Forelimb muscle (tissue), 1 donor: ENCODE data around the gene PSMB7. TPM values are rescaled to one million over a fixed set of nuclear protein-coding genes. Genes with fewer than 3 reads are reported as not detected.

Experiments
- DNase-seq: peaks from one replicate; pipeline ENCODE4 v3.0.0-alpha.2; 2013; ENCODE audit warnings: low read depth
- polyA plus RNA-seq: library from polyadenylated mRNA; unstranded; fragments of 120-200 nt; gene quantifications from one replicate; pipeline ENCODE4 v1.2.1, GENCODE V29; 2013; ENCODE audit not compliant: insufficient read length

PSMB7 gene
- polyA plus RNA-seq, 1 donor = 177 TPM

DNA sequence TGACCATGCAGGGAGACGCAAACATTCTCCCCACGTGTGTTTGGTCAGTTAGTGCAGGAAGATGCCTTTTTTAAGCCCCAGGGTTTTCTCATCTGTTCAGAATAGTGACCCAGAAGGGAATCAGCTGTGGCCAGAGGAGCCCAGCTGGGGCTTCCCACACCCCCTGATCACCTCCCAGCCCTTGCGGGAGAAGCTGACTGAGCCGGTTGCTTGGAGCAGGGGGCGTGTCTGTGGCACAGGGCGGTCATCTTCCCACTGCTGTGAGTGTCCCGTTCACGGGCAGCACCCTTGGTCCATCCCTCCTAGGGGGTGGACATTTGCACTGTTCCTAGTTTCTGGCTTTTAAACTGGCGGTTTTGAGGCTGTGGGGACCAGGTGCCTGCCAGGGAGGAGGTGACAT is 87.8 kb downstream of the PSMB7 start:
- no peak for DNase-seq

DNA sequence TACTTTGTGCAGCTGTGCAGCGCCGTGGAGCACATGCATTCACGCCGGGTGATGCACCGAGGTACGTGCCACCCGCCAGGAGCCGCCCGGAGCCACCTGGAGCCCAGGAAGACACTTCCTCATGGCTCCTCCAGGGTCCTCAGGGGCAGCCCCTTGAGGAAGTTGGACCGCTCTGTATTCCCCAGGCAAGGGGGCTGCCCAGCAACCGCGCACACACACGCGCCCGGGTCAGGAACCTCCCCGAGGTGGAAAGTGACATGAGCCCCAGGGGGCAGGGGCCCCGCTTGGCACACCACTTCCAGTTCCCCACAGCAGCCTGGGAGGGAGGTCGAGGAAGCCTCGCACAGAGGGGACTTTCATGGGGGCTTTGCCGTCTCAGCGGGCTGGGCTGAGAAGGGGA is 88.9 kb downstream of the PSMB7 start:
- DNase-seq = no peak

DNA sequence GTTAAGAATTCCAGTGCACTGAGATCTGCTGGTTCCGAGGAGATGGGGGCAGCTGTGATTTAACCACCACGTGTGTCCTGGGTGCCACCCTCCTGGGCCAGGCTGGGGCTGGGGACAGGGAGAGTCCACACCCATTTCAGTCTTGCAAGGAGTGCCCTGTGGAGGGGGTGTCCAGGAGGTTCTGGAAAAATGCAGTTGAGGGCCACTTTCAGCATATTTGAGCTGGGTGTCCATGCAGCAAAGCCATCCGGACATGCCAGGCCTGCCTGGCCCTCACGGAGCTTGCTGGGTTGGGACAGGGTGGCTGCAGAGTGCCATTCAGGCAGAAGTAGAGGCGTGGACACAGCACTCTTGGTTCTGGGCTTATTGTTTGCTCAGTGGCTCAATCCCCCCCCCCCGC is 89.4 kb downstream of the PSMB7 start:
- DNase-seq = no peak

DNA sequence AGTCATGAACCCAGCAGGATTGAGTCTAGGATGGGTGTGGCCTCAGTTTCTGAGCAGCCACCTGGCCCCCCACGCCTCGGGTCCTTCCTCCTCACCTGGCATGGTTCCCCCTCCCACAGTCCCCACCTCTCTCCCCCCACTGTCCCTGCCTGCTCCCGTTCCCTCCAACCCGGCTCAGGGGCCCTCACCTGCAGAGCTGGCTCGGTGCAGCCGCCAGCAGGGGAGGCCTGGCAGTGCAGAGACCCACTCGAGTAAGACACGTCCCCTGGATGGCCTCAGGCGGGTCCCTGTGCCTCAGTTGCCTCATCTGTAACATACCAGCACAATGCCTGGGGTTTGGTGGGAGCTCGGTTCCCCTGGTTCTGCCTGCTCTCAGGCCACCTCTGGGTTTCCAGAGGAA is 91.3 kb downstream of the PSMB7 start:
- DNase-seq = no peak

DNA sequence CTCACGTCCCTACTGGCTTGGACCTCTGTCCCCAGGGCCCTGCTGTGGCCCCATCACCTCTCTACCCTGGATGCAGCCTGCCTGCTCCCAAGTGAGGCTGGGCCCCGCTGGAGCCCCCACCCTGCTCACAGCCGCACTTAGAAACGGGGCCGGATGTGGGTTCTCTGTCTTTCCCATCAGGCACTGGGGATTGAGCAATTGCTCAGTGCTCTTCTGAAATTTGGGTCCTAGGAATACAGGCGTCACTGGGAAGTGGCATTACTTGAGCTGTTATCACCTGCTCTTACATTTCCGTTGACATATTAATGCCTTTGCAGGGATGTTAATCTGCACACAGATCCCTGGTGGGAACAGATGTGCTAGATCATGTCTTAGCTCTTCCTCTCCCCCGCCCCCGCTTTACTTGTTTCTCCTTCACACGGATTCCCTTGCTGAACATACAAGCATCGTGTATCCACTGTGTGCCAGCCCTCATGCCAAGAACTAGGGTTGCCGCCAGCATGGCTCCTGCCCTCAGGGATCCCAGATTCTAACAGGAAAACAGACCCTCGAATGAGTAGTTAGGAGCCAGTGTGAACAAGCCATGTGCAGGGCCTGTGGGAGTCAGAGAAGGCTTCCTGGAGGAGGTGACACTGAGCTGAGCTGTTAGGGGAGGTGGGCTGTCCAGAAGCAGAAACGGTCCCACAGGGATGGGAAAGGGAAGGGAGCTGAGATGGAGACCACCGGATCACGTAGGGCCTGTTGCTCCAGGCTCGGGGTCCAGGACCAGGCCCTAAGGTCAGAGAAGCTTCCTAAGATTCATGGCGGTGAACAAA is 92.4 kb downstream of the PSMB7 start:
- DNase-seq = no peak

DNA sequence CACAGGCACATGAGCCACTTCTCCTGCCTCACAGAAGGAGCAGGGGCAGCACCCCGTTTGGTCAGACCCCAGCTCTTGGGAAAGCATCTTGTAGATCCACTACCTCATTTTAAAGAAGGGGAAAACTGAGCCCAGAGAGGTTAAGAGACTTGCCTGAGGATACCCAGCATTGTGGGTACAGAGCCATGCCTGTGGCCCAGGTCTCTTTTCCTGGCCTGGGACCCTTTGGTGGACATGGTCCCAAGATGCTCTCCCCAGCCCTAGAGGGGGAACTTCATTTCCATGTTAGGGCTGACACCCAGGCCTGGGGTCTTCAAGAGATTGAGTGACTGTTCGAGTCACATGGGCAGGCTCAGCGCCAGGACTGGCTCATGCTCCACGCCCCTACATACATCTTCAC is 93.3 kb downstream of the PSMB7 start:
- no peak for DNase-seq

DNA sequence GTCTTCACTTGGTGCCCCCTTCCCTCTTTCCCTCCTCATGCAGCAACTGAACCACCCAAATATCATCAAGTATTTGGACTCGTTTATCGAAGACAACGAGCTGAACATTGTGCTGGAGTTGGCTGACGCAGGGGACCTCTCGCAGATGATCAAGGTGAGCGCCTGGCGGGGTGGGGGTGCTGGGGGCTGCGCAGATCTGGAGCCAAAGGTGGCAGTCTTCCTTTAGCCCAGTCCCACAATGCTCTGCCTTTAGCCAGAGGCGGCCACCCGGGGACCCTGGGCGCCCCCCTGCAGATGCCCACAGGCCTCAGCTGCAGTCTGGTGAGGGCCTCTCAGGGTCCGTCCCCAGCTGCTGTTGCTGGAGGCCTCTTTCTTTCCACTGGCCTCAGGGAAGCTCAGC is 93.8 kb downstream of the PSMB7 start:
- DNase-seq = no peak

DNA sequence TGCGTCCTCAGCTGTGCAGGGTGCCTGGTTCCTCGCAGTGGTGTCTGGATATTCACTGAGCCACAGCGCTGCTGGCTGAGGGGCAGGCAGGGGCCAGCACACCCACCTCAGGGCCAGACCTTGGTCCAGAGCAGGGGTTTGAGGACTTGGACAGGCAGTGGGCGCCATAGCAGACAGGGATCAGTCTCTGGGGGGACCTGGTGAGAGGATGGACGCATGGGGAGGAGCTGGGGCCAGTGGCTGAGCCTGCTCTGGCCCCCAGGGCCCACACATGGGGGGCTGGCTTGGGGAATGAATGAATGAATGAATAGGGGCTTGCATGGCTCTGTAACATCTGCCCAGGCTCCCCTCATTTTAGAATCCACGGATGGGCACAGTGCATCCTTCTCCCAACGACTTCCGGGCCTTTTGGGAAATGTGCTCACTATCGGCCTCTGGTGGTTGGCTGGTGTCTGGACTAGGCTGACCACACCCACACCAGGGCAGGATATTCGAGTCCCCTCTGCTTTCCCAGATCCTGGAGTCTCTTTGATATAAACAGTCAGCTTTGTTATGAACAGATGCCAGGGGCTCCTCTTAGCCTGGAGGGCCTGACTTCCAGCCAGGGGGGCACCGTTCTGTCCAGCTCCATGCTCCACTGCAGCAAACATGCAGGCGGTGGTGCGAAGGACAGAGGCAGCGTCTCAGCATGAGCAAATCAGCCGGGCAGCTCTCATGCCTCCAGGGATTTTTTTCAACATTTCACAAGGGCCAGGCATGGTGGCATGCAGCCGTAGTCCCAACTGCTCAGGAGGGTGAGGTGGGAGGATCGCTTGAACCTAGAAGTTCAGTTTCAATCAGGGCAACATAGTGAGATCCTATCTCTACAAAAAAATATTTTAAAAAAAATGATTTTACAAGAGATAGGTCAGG is 94.9 kb downstream of the PSMB7 start:
- no peak for DNase-seq

DNA sequence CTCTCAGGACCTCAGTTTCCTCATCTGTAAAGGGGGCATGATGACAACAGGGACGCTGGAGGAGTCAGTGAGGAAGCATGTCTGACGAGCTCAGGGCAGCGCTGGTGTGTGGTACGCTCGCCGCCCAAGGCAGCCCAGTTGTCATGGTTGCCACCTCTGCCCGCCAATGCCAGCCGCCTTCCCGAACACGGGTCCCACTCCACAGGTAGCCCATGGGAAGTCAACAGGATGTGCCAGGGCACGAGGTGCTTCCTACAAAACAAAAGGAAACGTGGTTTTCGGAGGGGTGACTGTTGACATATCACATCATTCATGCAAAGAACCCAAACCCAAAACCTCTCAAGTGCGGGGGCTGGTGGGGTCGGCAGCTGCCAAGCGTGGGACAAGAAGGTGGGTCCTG is 99.4 kb downstream of the PSMB7 start:
- DNase-seq = no peak

DNA sequence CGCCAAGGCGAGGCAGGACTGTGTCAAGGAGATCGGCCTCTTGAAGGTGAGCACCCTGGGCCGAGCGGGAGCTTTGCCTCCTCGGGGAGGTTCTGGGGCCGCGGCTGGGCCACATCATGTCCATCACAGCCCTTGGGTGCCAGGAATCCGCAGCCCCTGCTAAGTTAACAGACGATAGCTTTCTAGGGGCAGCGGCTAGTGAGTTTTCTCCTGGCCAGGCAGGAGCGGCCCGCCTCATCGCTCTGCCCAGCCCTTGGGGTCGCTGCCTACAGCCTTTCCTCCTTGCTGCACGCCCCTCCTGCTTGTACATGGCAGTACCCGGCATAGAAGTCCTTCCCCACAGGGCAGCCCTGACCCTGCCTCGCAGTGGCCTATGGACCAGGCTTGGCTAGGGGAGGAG is 101.3 kb downstream of the PSMB7 start:
- DNase-seq = no peak

DNA sequence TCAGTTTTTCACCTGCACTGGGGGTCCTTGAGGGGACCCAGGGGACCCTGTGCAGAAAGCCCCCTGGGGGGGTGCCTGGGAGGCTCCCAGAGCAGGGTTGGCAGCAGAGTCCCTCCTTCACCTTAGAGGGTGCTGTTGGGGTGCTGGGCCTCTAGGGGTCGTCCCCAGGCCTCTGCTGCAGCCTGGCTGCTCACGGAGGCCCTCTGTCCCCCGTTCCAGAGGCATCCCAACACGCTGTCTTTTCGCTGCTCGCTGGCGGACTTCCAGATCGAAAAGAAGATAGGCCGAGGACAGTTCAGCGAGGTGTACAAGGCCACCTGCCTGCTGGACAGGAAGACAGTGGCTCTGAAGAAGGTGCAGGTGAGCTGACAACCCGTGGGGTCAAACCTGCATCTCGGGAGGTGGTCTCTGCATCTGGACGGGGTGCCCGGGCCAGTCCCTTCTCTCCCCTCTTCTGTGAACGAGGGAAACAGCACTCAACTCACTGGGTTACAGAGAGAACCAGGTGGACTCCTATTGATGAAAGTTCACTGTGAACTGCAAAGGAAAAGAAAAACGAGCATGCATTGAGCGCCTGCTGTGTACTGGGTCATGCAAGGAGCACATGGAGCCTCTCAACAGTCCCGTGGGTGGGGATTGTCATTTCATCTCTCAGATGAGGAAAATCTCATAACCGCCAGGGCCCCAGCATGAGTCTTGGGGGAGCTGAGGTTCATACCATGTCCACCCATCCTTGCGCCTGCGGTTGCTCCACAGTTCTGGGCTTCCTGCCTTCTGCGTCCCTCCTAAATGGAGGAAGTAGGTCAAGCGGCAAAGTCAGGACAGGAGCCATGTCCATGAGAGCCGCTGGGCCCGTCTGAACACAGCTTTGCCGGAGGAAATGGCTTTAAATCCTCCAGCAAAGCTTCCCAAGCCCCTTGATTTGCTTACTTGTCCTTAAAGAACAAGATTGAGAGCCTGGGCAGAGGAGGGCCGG is 102.7 kb downstream of the PSMB7 start:
- no peak for DNase-seq

DNA sequence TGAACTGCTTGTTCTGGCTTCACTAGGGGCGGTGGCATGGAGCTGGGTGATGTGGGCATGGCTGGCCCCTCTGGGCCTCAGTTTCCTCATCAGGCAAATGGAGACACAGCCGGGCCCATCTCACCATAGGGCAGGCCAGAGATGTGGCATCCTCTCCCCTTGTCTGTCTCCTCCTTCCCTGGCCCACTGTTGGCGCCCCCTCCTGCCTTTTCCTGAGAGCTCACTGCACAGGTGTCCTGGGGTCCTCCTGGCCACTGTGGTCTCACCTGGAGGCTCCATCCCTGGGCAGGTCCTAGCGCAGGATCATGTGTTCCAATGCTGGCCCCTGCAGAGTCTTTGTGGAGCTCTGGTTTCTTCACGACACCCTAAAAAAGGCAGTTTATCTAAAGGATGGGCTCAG is 104.0 kb downstream of the PSMB7 start:
- no peak for DNase-seq

DNA sequence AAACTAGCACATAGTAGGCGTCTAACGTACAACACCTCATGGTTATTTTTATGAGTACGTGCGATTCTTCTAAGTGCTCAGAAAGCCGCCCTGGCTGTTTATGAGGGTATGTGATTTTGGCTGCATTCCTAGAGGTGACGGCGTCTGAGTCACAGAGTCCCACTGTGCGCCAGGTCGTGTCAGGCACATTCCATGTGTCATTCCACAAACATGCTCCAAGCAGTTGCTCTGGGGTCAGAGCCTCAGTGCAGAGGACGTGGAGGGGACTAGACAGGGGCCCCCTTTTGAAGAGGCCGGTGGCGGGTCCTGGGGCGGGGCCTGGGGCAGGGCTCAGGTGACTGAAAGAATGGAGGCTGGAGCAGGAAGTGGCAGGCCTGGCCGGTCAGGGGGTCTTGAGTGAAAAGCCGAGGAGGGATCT is 105.6 kb downstream of the PSMB7 start:
- no peak for DNase-seq

DNA sequence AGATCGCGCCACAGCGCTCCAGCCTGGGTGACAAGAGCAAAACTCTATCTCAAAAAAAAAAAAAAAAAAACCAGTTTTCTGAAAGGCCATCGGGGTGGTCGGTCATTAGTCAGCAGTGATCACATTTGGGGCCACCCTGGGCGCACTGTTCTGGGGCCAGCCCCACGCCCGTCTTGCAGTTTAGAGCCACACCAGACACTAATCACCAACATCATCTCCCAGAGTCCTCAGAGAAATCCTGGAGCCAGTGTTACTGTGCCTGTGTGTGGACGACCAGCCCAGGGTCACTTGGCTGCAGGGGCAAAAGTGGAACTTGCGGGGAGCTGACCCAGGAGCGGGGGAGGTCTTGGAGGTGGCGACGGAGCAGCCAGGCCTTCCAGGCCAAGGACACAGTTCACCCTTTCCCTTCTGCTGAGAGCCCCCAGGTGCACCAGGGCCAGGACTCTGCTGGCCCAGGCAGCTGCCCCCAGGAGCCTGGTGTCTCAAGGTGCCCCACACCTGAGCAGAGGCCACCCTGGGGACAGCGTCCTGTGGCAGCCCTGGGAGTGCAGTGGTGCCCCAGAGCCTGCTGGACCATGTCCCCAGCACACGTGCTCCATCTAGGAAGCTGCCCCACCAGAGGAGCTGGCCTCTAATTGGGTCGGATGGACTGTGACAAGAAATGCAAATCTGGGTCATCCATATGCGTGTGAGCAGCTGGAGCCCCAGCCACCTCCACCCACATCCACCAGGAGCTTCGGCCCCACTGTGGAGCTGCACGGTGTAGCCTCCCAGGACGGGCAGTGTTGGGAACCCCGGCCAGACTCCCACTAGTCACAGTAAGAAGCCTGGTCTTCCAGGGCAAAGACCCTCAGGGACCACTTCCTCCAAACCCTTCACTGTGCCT is 106.4 kb downstream of the PSMB7 start:
- DNase-seq = no peak

DNA sequence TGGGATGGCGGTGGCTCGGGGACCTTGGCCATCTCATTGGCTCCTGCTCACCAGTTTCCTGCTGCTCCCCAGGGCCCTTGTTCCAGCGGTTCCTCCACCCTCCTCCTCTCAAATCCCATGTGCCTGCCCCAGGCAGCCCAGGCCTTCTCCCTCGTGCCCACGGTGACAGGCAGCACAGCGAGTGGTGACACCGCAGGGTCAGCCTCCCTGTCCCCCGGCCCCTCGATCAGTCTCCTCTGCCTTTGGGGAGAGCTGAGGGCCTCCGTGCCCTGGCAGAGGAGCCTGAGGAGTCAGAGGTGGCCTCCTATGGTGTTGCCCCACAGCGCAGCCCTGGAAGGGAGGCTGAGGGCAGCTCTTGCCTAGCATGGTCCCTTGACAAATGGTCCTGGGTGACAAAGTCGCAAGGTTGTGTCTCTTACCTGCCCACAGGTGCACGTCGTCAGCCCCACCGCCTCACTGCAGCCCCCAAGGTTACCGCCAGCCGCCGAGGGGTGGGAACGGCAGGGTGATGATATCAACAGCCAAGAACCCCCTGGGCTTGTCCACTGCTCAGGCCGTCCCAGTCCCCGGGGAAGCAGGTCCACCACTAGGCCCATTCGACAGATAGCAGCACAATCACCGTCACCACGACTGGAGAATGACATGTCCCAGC is 107.7 kb downstream of the PSMB7 start:
- no peak for DNase-seq

DNA sequence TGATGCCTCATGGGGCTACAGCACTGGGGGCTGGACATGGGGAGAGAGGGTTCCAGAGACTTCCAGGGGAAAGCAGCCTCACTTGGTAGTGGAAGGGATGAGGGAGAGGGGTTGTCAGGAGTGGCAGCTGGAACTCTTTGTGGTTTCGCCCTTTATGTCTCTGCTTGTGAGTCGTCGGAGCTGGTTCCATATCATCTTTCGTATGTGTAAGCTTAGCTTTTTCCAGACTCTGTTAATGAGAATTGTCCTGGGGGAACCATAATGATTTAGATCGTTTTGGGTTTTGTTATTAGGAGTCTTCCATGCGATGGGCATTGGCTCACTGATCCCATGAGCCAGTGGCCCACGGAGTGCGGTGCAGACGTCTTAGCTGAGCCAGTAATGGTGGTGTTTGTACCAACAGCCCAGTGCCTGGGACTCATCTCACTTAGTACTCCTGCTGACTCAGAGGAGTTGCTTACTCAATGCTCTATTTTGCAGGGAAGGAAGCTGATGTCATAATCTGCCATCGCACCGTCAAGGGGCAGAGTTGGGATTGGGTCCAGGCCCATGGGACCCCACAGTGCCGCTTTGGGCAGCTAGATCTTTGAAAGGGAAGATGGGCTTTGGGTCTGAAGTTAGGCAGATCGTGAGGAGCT is 109.0 kb downstream of the PSMB7 start:
- no peak for DNase-seq

DNA sequence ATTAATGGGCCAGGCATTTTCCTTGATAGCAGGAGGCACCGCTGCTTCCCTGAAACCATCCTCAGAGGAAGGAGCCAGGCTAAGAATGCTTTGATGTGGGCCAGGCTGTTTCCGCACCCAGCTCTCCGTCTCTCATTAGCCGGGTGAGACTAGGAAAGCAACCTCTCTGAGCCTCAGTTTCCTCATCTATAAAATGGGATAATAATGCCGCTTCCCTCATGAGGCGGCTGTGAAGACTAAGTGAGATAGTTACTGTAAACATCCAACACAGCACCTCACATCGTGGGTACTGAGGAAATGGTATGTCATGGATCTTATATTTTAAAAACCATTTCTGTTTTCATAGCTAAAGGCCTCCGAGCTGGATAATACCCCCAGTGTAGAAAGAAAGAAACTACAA is 111.0 kb downstream of the PSMB7 start:
- DNase-seq = no peak

DNA sequence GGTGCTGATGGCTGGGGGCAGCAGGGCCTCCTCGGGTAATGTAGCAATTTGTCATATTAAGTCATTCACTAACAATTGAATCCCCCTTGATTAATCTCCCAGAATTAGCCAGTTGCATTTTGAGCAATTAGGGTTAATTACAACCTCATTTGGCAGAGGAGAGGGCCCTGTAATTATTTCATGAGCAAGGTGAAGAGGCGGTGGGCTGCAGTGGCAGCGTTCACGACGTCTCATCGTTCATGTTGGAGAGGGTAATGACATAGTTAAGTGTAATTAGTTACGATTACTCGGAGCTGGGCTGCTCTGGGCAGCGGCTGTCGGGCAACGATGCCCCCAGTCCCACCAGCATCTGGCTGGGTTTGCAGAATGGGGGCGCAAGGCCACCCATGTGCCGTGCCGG is 111.5 kb downstream of the PSMB7 start:
- no peak for DNase-seq
